Measurements from ENCODE around the gene TRPM5. TPM values are rescaled to one million over a fixed set of nuclear protein-coding genes. Genes with fewer than 3 reads are reported as not detected.

The TRPM5 gene
- total and polyA plus RNA-seq, 2 experiments from 2014 or later: not detected

DNA sequence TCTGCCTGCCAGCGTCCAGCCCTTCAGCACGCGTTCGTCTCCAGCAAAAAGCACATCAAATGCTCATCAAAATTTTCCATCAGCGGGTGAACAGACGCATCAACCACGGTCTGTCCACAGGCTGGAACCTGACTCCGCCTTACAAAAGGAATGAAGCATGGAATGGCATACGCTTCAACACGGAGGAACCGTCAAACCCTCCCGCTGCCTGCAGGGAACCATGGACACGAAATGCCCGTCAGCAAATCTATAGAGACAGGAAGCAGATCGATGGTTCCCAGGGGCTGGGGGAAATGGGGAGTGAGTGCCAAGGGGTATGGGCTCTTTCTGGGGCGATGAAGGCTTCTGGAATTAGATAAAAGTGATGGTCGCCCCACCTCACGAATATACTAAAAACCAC, 27.5 kb downstream of the TRPM5 start:
- Histone ChIP-seq H3K4me2 (no peak overlapping the region), H3K4me1 (ENCODE audit: insufficient read depth) (no peaks in the 10 kb centered on the region; the same call in 1 of the 2 replicates), H3F3A (replicated peaks; ENCODE audit: low read depth) (no peaks in the 10 kb centered on the region), H3K27me3 (ENCODE audit: insufficient read depth) (no peaks in the 10 kb centered on the region), H3K4me3 (no peak overlapping the region), H2AFZ (no peak overlapping the region), H3K9me2 (ENCODE audit: insufficient read depth) (no peaks in the 10 kb centered on the region), H4K20me1 (replicated peaks; ENCODE audit: insufficient read depth) (no peaks in the 10 kb centered on the region), H3K79me2 (replicated peaks; ENCODE audit: insufficient read depth) (no peaks in the 10 kb centered on the region), H3K27ac (ENCODE audit: low read depth) (no peak overlapping the region), H3K36me3 (ENCODE audit: insufficient read depth) (no peaks in the 10 kb centered on the region)
- Mint-ChIP-seq H3K9me3 (no peaks in the 10 kb centered on the region), H3K27ac (no peak overlapping the region), H3K4me1 (0 out of 3 replicates have a peak, but pooled peaks cover 2% of the 10 kb centered on the region), H3K27me3 (ENCODE audit: insufficient read depth, low read depth, poor library complexity) (peaks cover 4% of the 10 kb centered on the region), H3K36me3 (ENCODE audit: low read depth) (no peaks in the 10 kb centered on the region), H3K4me3 (no peak overlapping the region)
- TF ChIP-seq NANOG (IDR thresholded peaks at IDR 0.05; ENCODE audit: borderline replicate concordance) (no peak), JUNB (IDR thresholded peaks at IDR 0.05; ENCODE audit: unreplicated experiment) (no peak), STAT1 (IDR thresholded peaks at IDR 0.05; ENCODE audit: unreplicated experiment) (no peak), POLR2AphosphoS5 (IDR thresholded peaks at IDR 0.05; ENCODE audit: low read depth) (no peak), ZNF114 (CRISPR knock-in tag; IDR thresholded peaks at IDR 0.05) (no peak), ZNF331 (CRISPR knock-in tag; IDR thresholded peaks at IDR 0.05; ENCODE audit: low read depth) (no peak)
- TF ChIP-seq, protein P1, sequence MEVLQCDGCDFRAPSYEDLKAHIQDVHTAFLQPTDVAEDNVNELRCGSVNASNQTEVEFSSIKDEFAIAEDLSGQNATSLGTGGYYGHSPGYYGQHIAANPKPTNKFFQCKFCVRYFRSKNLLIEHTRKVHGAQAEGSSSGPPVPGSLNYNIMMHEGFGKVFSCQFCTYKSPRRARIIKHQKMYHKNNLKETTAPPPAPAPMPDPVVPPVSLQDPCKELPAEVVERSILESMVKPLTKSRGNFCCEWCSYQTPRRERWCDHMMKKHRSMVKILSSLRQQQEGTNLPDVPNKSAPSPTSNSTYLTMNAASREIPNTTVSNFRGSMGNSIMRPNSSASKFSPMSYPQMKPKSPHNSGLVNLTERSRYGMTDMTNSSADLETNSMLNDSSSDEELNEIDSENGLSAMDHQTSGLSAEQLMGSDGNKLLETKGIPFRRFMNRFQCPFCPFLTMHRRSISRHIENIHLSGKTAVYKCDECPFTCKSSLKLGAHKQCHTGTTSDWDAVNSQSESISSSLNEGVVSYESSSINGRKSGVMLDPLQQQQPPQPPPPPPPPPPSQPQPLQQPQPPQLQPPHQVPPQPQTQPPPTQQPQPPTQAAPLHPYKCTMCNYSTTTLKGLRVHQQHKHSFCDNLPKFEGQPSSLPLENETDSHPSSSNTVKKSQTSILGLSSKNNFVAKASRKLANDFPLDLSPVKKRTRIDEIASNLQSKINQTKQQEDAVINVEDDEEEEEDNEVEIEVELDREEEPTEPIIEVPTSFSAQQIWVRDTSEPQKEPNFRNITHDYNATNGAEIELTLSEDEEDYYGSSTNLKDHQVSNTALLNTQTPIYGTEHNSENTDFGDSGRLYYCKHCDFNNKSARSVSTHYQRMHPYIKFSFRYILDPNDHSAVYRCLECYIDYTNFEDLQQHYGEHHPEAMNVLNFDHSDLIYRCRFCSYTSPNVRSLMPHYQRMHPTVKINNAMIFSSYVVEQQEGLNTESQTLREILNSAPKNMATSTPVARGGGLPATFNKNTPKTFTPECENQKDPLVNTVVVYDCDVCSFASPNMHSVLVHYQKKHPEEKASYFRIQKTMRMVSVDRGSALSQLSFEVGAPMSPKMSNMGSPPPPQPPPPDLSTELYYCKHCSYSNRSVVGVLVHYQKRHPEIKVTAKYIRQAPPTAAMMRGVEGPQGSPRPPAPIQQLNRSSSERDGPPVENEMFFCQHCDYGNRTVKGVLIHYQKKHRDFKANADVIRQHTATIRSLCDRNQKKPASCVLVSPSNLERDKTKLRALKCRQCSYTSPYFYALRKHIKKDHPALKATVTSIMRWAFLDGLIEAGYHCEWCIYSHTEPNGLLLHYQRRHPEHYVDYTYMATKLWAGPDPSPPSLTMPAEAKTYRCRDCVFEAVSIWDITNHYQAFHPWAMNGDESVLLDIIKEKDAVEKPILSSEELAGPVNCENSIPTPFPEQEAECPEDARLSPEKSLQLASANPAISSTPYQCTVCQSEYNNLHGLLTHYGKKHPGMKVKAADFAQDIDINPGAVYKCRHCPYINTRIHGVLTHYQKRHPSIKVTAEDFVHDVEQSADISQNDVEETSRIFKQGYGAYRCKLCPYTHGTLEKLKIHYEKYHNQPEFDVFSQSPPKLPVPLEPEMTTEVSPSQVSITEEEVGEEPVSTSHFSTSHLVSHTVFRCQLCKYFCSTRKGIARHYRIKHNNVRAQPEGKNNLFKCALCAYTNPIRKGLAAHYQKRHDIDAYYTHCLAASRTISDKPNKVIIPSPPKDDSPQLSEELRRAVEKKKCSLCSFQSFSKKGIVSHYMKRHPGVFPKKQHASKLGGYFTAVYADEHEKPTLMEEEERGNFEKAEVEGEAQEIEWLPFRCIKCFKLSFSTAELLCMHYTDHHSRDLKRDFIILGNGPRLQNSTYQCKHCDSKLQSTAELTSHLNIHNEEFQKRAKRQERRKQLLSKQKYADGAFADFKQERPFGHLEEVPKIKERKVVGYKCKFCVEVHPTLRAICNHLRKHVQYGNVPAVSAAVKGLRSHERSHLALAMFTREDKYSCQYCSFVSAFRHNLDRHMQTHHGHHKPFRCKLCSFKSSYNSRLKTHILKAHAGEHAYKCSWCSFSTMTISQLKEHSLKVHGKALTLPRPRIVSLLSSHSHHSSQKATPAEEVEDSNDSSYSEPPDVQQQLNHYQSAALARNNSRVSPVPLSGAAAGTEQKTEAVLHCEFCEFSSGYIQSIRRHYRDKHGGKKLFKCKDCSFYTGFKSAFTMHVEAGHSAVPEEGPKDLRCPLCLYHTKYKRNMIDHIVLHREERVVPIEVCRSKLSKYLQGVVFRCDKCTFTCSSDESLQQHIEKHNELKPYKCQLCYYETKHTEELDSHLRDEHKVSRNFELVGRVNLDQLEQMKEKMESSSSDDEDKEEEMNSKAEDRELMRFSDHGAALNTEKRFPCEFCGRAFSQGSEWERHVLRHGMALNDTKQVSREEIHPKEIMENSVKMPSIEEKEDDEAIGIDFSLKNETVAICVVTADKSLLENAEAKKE (CRISPR knock-in tag; IDR thresholded peaks at IDR 0.05): no peak
- TF ChIP-seq, protein P2, sequence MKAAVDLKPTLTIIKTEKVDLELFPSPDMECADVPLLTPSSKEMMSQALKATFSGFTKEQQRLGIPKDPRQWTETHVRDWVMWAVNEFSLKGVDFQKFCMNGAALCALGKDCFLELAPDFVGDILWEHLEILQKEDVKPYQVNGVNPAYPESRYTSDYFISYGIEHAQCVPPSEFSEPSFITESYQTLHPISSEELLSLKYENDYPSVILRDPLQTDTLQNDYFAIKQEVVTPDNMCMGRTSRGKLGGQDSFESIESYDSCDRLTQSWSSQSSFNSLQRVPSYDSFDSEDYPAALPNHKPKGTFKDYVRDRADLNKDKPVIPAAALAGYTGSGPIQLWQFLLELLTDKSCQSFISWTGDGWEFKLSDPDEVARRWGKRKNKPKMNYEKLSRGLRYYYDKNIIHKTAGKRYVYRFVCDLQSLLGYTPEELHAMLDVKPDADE (IDR thresholded peaks at IDR 0.05): no peak
- TF ChIP-seq, protein P3, sequence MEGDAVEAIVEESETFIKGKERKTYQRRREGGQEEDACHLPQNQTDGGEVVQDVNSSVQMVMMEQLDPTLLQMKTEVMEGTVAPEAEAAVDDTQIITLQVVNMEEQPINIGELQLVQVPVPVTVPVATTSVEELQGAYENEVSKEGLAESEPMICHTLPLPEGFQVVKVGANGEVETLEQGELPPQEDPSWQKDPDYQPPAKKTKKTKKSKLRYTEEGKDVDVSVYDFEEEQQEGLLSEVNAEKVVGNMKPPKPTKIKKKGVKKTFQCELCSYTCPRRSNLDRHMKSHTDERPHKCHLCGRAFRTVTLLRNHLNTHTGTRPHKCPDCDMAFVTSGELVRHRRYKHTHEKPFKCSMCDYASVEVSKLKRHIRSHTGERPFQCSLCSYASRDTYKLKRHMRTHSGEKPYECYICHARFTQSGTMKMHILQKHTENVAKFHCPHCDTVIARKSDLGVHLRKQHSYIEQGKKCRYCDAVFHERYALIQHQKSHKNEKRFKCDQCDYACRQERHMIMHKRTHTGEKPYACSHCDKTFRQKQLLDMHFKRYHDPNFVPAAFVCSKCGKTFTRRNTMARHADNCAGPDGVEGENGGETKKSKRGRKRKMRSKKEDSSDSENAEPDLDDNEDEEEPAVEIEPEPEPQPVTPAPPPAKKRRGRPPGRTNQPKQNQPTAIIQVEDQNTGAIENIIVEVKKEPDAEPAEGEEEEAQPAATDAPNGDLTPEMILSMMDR (conservative IDR thresholded peaks at IDR 0.05; ENCODE audit: low read depth in 2 of 2): no peak
- DNase-seq (ENCODE audit: low spot score) (no peak), ATAC-seq (no peak)

Measured in GM23338 (cell line).